Nephron progenitor cell (in vitro differentiated cells): Measurements from ENCODE around the gene TAGLN3.

Source experiments
- DNase-seq: peaks from one replicate; pipeline ENCODE4 v3.0.0; 2021
- H3K27ac Mint-ChIP-seq: 2 replicates; pipeline ENCODE4 v1.8.0; 2021; ENCODE audit warnings: mild to moderate bottlenecking, moderate library complexity, mixed read lengths
- H3K27me3 Mint-ChIP-seq: 2 replicates; pipeline ENCODE4 v1.8.0; 2021; ENCODE audit warnings: mild to moderate bottlenecking, low read depth, mixed read lengths; ENCODE audit not compliant: poor library complexity
- H3K36me3 Mint-ChIP-seq: 2 replicates; pipeline ENCODE4 v1.8.0; 2021; ENCODE audit warnings: low read depth, mixed read lengths
- H3K4me1 Mint-ChIP-seq: 2 replicates; pipeline ENCODE4 v1.8.0; 2021; ENCODE audit warnings: mixed read lengths
- H3K4me3 Mint-ChIP-seq: 2 replicates; pipeline ENCODE4 v1.8.0; 2021; ENCODE audit warnings: mild to moderate bottlenecking, moderate library complexity, mixed read lengths
- H3K9me3 Mint-ChIP-seq: 2 replicates; pipeline ENCODE4 v1.8.0; 2021; ENCODE audit warnings: mild to moderate bottlenecking, moderate library complexity, mixed read lengths
- TF ChIP-seq, protein P1 (sequence below): fragments of 200-600 bp; sonication (generic); IDR thresholded peaks from 2 replicates; pipeline ENCODE4 v1.5.0; 2021; ENCODE audit warnings: antibody characterized with exemption

Gene TAGLN3

GRCh38 chr3:112001526-112001925, 2.8 kb downstream of the TAGLN3 start:
- DNase-seq = no peak
- no peak overlapping the region for H3K27ac Mint-ChIP-seq
- H3K4me1 Mint-ChIP-seq = peaks cover 67% of the 10 kb centered on the region
- peaks cover 34% of the 10 kb centered on the region for H3K36me3 Mint-ChIP-seq
- TF ChIP-seq, protein P1, sequence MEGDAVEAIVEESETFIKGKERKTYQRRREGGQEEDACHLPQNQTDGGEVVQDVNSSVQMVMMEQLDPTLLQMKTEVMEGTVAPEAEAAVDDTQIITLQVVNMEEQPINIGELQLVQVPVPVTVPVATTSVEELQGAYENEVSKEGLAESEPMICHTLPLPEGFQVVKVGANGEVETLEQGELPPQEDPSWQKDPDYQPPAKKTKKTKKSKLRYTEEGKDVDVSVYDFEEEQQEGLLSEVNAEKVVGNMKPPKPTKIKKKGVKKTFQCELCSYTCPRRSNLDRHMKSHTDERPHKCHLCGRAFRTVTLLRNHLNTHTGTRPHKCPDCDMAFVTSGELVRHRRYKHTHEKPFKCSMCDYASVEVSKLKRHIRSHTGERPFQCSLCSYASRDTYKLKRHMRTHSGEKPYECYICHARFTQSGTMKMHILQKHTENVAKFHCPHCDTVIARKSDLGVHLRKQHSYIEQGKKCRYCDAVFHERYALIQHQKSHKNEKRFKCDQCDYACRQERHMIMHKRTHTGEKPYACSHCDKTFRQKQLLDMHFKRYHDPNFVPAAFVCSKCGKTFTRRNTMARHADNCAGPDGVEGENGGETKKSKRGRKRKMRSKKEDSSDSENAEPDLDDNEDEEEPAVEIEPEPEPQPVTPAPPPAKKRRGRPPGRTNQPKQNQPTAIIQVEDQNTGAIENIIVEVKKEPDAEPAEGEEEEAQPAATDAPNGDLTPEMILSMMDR = no peak
- peaks cover 2% of the 10 kb centered on the region for H3K27me3 Mint-ChIP-seq
- peak overlapping the region; percentile 96 for H3K4me3 Mint-ChIP-seq
- H3K9me3 Mint-ChIP-seq = no peaks in the 10 kb centered on the region

DNA sequence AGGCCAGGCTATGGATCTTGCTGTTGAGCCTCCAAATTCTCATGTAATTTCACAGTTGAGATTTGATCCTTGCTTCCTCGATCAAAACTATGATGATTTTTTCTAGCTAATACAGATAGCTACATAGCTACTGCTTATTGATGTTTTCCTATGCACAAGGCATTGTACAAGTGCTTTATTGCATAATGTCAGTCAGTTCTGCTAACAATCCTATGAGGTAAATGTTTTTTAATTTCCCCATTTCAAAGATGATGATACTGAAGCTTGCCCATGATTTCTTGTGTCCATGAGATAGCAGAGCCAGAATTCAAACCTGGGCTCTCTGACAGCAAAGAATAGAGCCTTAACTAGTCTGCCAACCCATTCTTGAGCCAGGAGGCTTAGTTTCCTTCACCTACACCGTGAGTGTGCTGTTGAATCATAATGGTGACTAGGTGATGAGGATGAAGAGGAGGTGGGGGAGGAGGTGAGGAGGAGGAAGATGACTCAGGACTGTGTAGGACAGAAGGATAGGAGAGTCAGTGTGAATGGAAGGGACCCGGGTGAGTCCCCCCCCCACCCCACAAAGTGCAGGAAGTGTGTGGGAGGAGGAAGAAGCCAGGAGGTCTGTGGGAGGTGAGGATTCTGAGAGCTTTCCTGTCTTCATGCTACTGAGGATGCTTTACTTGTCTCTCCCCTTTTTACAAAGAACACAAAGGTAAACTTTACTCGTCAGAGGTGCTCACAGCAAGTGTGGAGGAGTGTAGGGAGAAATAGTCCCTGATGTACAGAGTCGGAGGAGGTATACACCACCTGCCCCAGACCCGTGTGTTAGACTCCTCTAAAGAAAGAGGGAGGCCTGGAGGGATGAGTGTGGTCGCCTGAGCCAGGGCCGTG, 3.6 kb downstream of the TAGLN3 start:
- Mint-ChIP-seq H3K27me3 (peaks cover 2% of the 10 kb centered on the region), H3K4me1 (peaks cover 67% of the 10 kb centered on the region), H3K9me3 (no peaks in the 10 kb centered on the region), H3K36me3 (peaks cover 39% of the 10 kb centered on the region), H3K27ac (no peak overlapping the region), H3K4me3 (peak overlapping the region; percentile 27)
- TF ChIP-seq, protein P1 = no peak
- no peak for DNase-seq

DNA sequence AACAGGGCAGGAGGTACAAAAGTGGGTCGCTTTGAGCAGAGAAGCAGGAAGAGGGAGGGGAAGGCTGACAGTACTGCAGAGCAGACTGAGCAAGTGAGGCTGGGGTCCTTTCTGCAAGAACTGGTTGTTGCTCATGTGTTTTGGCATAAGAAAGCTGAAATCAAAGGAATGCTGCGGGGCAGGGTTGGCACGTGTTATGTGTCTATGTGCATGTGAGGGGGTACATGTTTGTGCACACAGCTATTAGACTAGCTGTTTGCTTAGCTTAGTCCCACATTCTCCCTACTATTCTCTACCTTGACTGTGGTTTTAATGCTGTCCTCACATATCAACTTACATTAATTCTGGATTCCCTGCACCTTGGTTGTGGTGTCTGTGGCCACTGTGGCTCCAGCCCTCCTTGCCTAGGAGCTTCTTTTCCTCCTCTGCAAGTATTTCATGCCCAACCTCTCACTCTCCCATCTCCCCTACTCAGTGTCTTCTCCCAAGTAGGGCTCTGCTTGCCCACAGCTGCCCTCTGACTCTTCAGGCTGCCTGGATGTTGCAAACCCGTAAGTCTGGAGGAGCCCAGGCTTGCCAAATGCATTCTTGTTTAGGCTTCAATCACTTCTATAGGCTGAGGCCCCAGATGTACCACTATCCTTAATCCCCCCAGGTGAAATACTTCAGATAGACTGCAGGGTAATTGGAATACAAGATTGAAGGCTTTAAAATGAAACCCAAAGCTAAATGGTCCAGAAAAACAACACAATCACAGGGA, 4.8 kb downstream of the TAGLN3 start:
- TF ChIP-seq, protein P1 = no peak
- H3K27ac Mint-ChIP-seq = peak overlapping the region; percentile 11
- H3K9me3 Mint-ChIP-seq = no peaks in the 10 kb centered on the region
- DNase-seq = no peak
- H3K27me3 Mint-ChIP-seq = peaks cover 2% of the 10 kb centered on the region
- peaks cover 44% of the 10 kb centered on the region for H3K36me3 Mint-ChIP-seq
- H3K4me3 Mint-ChIP-seq = peak overlapping the region; percentile 3
- H3K4me1 Mint-ChIP-seq = peaks cover 66% of the 10 kb centered on the region

- Mint-ChIP-seq H3K4me3 (no peak overlapping the region), H3K9me3 (no peaks in the 10 kb centered on the region), H3K27ac (no peak overlapping the region), H3K27me3 (peaks cover 2% of the 10 kb centered on the region), H3K4me1 (peaks cover 67% of the 10 kb centered on the region), H3K36me3 (peaks cover 51% of the 10 kb centered on the region)
- DNase-seq = no peak
- TF ChIP-seq, protein P1 = no peak
Observed at GRCh38 chr3:112004187-112004586, 5.5 kb downstream of the TAGLN3 start.

DNA sequence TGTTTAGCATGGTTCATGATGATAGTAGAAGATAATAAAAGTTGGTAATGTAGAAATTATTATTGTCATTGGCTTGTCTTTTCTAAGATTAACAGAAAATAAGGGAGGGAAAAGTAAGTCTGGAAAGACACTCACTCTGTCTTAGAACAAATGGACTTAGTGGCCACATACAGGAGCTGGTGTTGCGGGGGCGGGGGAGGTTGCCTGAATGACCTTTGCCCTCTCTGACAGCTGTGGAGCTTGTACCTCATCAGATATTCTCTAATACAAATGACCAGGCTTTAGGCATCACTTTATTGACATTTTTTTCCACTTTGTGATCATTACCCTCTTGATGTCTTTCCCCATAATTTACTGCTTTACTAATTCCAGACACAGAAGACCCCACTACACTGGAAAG, 5.9 kb downstream of the TAGLN3 start:
- TF ChIP-seq, protein P1 = no peak
- Mint-ChIP-seq H3K27me3 (peaks cover 2% of the 10 kb centered on the region), H3K4me1 (peaks cover 71% of the 10 kb centered on the region), H3K4me3 (no peak overlapping the region), H3K27ac (no peak overlapping the region), H3K9me3 (no peaks in the 10 kb centered on the region), H3K36me3 (peaks cover 56% of the 10 kb centered on the region)
- peak; percentile 39 for DNase-seq
